ENCODE results near the gene TEKT2.
A peak's percentile ranks its signal among the peaks of the same experiment; 100 is the strongest.

Gene TEKT2

DNA sequence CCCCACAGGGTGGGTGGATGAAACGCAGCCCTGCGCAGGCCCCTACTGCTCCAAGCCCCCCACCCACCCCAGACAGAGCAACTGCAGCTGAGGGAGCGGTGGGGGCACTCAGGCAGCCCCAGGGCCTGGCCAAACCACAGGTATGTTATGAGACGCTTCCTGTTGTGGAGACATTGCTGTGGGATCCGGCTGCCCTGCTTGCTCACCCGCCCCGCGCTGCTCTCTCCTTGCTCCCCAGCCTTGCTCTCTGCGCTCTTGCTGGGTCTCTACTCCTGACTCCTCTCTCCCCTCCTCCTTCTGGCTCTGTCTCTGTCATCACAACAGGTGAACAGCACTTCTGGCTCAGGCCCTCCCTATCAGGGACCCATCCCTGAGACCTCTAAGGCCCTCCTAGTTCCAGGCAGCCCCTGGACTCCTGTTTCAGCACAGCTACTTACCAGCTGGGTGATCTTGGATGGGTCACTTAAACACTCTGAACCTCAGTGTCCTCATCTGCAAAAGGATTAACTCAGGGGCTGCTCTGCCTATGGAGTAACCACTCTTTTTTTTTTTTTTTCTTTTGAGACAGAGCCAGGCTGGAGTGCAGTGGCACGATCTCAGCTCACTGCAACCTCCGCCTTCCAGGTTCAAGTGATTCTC lies 25.3 kb downstream of the TEKT2 start:
- peak; percentile 81 for DNase-seq

DNA sequence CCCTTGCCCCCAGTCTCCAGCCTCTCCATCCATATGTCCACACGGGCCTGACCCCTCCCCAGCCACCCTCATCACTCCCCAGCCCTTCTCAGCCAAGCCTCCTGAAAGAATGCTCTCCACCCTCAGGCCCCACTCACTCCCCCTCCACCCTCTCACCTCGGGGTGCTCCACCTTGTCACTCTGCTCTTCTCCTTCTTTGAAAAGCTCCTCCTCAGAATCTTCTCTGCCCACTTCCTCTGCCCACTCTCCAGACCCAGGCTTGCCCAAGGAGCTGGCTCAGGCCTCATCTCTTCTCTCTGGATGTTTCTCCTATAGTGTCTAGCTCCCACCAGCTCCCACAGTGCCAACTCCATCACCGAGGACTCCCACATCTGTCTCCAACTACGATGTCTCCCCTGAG lies 27.3 kb downstream of the TEKT2 start:
- DNase-seq = no peak

DNA sequence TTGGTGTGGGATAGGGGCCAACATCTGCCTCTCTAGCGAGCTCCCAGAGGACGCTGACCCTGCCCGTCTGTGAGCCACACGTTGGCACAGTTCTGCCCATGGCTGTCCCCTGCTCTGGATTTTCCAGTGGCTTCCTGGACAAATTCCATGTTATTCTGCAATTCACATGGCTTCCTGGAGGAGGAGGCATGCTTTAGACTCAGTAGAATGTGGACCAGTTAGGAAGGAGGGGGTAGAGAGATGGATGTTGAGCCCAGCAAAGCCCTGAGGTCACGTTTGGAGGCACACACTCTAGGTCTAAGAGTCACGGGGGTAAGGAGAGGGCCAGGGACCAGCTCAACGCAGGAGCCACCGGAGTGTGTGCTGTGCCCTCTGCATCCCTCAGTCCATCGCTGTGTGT lies 28.9 kb downstream of the TEKT2 start:
- DNase-seq = no peak

DNA sequence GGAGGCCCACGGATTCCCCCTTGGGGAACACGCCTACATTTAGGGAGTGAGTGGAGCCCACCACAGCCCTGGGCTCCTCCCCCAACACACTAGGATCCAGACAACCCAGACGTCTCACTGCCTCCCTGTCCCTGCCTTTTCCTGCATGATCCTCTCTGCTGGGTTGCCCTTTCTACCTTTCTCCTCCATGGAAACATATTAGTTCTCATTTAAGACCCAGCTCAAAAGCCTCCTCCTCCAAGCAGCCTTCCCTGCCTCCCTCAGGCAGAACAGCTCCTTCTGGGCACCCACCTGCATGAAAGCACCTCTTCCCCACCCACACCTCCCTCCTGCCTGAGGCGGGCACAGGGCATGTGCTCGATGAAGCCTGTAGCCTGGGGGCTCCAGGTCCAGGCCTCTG lies 30.5 kb downstream of the TEKT2 start:
- no peak for DNase-seq

DNA sequence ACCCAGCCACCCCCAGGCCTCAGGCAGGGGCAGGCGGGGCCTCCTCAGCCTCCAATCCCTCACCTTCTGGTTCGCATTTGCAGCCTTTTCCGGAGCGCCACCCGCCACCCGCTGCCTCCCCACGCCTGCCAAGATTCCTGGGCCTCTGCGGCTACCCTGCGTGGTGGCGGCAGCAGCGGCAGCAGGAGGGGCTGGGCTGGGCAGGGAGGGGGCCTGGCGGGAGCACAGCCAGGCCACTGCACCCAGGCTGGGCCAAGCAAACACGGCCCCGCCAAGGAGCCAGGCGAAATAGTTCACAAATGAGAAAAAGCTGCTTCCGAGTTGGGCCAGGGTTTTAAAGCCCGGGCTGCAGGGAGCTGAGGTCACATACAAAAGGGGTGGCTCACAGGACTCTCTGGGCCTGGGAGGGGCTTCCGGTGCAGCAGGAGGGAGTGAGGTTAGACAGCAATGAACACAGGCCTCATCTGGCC lies 31.3 kb downstream of the TEKT2 start:
- no peak for DNase-seq

DNA sequence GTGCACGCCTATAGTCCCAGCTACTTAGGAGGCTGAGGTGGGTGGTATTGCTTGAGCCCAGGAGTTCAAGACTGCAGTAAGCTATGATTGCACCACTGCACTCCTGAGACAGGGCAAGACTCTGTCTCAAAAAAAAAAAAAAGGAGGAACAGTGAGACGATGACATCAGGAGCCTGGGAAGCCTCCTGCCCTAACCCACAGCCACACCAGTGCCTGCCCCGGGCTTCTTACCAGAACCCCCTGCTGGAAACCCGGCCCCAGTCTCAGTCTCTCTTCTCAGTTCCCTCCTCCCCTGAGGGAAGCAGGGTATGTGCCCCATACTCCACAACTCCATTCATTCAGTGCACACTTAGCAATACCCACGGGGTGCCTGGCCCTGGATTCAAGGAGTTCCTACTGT lies 32.0 kb downstream of the TEKT2 start:
- no peak for DNase-seq

DNA sequence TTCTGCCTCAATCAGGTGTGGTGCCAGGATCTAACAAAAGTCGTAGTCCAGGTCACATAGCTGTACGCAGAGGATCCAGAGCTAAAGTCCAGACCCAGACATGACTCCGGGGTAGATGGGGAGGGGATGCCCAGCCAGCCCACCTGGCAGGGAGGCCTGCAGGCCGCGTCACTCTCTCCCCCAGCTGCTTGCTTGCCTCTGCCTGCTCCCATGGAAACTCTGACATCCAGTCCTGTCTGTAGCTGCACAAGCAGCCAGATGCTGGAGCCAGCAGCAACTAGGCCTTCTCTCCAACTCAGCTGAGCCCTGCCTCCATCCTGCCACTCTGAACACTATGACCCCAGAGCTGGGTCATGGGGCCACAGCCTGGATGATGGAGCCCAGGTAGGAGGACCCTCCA lies 33.0 kb downstream of the TEKT2 start:
- DNase-seq = no peak

DNA sequence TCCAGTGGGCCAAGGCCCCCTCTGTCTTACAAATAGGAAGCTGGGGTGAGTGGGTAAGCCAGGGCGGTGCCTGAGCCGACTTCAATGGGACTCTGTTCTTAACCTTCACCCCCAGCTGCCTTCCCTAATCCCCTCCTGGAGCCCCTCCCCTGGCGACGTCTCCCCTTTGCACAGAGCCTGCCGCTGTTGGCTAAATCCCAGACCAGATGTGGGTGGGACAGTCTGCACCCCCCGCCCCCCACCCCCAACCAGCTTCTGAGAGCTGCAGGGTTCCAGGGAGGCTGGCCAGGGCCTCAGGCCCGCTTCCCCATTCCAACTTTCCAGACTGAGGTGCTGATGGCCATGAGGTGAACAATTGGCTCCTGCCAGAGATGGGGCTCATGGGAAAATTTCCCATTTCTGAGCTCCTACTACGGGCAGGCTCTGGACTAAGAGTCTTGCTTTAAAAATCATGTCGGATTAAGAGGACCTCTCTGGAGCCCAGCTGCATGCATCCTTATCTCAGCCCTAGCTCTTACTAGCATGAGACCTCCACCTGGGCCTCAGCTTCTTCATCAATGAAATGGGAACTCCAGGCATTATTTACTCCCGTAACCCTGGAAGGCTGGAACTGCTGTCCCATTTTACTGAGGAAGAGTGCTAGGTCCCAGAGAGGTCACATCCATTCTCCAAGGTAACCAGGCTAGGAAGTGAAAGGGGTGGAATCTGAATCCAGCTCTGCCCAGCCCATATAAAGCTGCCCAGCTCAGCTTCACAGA lies 34.7 kb downstream of the TEKT2 start:
- DNase-seq = no peak

DNA sequence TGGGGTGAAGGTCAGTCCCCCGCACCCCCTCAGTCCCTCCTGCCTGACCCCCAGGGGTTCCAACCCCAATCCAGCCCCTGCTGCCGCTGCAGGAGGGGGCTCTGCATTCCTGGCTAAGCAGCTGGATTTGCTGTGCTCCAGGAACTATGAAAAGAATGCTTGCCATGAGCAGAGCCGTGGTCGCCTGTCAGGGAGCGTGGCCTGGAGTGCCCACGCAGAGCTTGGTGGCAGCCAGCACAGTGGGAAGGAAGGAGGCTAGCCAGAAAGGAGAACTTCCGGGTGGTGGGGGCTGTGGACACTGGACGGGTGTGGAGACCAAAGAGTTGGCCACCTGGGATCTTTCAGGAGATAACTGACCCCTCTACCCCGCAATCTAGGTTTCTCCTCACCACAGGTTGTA lies 35.6 kb downstream of the TEKT2 start:
- DNase-seq = no peak

DNA sequence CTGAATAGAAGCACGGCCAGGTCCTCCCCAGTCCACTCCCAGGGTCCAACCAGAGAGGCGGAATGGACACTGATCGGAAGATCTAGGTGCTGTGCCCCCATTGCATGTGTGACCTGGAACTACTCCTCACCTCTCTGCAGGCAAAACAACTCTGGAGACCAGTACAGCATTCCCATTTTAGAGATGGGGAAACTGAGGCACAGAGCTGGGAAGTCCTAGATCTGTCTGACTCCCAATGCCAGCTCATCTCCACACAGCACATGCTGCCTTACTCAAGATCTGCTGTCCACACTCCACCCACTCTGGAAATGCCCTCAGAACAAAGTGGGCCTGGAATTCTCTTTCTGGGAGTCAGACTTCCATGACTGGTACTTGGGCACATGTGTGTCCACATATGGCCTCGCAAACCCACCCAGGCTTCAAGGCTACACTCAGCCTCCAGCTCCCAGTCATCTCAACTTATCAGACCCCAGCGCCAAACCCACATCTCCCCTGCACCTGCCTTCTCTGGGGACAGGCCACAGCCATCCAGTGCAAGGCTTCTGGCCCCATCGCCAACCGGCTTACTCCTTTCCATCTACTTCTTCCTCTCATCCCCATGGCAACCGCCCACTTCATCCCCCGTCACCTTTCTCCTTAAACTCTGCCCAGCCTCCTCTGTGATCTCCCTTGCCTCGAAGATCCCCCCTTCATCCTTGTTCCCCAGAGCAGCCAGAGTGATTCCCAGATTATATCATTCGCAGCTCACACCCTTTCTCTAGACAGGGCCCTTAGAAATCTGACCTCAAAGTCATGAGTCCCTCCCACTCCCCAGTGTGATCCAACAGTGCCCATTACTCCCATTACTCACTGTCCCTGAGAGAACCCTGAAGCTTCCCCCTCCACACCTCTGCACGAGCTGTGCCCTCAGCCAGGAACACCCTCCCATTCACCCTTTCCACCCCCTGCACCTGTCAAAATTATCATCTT lies 38.5 kb downstream of the TEKT2 start:
- no peak for DNase-seq

DNA sequence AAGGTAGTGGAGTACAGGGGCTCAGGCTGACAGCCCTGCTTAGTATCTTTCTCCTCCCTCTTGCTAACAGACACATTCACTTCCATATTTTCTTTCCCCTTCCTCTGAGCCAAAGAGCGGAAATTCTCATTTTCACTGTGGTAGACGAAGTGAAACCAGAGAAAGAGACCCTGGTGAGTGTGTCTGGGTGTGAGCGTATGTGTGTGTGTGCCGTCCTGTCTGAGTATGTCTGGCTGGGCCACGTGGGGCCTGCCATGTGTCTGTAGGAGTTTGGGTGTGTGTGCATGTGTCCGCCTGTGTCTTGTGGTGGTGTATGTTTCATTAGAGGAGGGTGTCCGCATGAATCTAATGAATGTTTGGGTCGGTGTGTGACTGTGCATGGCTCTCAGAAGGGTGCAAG lies 39.5 kb downstream of the TEKT2 start:
- DNase-seq = no peak

DNA sequence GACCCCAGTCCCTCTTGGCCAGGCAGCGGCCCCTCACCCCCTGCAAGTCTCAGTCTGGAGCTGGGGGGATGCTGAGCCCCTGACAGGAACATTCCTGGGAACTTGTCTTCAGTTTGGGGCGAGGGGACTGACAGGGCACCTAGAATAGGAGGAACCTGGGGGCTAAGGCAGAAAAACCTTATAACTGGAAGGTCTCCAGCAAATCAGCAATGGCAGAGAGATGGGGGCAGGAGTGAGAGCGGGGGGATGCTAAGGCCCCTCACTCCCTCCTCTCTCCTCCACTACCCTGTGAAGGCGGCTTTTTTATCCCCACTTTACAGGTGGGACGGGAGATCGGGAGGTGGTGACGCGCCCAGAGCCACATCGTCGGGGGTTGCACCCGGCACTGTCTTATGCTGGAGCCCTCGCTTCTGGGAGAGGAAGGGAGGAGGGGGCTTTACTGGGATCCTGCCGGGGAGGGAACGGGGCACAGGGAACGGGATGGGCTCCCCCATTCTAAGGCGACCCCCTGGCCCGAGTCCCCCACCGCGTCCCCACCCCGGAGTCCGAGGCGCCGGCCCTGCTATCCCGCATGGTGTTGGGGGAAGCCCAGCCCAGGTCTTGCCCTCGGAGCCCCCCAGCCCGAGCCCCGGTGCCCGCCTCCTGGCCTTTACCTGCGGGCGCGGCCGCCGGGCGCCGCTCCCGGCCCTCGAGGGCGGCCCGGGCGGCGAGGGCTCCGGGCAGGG lies 40.7 kb downstream of the TEKT2 start:
- DNase-seq = no peak

DNA sequence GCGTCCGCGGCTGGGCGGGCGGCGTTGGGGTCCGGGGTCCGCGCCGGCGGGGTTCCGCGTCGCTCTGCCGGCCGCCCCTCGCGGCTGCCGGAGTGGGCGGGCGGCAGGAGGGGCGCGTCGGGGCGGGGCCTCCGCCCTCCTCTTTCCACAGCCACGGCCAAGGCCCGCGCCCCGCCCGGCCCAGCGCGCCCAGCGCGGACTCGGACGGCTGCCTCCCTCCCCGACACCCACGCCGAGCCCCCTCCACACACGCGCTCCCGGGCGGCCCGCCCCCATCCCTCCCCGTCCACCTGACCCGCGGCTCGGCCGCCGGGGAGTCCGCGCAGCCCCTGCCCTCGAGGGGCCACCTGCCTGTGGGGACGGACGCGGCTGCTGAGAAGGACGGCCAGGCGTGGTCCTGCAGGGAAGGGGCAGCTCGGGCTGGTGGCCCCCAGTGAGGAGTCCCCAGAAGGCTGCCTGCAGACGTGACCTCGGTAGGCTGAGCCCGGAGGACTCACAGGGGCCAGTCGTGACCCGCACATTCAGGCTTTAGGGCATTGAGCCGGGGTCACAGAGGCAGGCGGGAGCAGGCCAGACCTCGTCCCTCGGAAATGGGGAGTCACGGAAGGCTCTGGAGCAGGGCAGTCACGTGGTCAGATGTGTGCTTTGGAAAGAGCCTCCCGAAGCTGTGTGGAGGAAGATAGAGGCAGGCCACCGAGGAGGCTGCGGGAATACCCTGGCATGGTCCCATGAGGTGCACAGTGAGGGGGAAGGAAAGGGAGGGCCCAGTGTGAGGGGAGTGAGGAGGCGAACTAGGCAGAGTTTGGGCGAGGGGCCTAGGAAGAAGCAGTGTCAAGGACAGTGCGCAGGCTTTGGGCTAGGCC lies 41.5 kb downstream of the TEKT2 start, which contains the start of gene COL8A2:
COL8A2 (minus strand) TSS at position 94 of the 863 bp plus-strand sequence. CDS start 24,980 bp downstream, outside the sequence.
- no peak for DNase-seq

DNA sequence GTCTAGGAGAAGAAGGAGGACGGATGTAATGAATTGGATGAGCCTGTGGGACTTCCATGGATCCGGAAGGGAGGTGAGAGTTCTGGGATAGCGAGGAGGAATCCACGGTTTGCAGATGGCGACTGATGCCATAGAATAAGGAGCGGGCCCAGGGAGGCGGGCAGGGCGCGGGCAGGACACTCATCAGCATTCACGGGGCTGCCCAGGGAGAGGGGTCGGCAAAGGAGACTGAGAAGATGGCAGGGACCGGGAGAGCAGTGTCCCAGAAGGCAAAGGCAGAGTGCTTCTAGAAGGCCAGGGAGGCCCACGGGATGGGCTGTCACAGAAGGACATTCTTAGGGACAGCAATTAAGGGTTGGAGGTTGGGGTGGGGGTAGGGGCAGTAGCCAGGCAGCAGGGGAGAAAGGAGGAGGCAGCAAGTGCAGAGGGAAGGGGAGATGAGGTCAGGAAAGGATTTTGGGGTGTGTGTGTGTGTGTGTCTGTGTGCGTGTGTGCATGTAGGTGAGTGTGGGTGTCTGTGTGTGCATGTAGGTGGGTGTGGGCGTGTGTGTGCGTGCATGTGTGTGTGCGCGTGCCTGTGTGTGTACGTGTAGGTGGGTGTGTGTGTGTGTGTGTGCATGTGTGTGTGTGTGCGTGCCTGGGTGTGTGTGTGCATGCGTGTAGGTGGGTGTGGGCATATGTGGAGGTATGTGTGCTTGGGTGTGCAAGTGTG lies 42.3 kb downstream of the TEKT2 start:
- DNase-seq = no peak

DNA sequence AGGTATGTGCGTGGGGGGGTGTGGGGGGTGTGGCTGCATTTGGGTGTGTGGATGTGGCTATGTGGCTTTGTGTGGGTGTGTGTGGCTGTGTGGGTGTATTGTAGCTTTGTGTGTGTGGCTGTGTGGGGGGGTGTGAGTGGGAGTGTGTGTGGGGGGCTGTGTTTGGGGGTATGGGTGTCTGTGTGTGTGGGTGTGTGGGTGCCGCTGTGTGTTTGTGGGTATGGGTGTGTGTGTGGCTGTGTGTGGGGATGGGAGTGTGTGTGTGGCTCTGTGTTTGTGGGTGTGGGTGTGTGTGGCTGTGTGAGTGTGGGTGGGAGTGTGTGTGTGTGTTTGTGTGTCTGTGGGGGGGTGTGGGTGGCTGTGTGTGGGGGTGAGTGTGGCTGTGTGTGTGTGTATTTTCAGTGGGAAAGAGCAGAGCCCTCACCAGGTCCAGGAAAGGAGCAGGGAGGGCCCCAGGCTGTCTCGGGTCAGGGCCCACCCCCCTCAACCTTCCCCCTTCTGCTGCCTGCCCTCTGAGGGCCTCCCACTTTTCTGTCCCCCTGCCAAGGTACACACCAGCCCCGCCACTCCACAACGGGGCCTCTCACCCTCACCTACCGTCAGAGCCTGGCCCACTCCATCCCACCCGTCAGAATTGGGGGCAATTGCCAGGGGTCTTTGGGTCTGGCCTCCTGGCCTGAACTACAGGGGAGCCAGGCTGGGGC lies 43.1 kb downstream of the TEKT2 start:
- no peak for DNase-seq

DNA sequence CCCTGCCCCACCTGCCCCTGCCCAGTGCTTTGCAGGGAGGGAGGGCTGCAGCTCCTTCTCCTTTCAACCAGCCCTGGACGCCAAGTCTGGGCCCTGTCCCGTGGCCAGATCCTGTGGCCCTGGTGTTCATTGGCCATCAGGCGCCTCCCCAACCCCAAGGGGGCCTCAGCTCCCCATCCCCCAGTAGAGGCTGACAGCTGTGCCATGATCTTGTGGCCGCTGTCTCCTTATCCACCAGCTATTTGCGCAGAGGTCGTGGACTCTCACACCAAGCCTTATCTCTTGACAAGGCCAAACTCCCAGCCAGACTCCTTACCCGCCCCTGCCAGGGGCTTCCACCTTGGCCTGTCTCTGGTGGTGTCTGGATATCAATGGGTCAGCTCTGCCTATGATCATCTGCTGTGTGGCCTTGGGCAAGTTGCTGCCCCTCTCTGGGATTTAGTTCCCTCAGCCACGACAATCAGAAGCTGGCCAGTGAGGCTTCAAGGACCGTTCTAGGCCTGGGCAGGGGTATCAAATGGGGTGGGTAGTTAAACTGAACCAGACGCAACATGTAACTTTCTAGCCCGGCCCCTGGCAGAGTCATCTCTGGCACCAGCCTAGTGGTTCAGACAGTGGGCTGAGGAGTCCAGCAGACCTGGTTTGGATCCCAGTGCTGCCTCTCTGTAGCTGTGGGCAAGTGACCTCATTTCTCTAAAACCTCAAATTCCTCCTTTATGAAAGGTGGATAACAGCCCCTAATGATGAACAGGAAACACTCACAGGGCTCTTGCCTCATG lies 44.4 kb downstream of the TEKT2 start:
- no peak for DNase-seq

DNA sequence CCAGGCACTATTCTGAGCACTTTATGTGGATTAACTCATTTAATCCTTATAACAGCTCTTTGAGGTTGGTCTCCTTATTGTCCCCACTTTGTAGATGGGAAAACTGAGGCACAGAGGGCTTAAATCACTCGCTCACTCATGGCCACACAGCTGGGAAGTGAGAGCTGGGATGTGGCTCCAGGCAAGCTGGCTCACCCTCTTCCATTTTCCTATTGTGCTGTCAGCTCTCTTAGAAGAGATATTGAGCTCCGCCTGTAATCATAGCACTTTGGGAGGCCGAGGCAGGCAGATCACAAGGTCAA lies 45.0 kb downstream of the TEKT2 start:
- DNase-seq = no peak

DNA sequence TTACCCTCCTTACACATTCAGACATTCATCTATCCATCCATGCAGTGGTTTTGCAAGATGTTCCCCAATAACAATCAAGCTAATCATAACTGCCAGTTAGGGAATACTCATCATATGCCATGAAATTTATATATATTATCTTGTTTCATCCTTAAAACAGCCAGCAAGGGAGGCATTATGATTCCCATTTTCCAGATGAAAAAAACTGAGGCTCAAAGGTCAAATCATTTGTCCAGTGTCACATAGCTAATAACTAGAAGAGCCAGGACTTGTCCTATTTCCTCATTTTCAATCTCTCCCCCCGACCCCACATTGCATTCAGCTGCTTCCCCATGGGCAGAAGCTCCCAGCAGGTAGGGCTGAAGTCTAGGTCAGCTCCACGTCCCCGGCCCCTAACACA lies 48.1 kb downstream of the TEKT2 start:
- no peak for DNase-seq

DNA sequence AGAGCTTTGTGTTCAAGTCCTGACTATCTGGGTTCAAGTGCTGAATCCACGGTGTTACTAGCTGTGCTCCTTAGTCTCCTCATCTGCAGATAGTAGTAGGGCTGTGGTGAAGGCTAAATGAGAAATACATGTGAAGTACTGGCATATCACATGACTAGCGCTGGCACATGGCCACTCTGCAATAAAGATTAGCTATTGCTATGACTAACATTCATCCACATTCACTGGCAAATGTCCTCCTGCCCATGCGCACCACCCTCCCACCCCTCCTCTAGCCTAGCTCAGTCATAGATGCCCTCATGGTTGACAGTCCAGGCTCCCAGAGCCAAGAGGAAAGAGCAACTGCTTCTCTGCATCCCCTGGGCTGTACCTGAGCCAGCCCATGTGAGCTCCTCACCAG lies 49.6 kb downstream of the TEKT2 start:
- DNase-seq = peak; percentile 93

DNA sequence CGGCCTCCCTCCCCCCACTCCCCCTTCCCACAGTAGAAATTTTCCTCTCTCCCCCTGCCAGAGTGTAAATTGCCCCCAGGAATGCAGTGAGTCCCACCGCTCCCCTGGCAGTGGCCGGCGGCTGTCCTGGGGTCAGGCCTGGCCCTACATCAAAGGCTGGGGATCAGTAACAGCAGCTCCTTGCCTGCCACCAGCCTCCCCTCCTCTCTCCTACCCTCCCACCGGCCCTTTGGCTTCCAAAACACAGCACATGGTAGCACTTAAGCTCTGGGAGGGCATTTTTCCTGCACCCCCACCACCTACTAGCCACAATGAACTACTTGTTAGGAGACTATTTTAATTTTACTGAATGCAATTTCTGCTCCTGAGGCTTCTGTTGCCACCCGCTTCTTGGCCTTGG lies 50.1 kb downstream of the TEKT2 start:
- no peak for DNase-seq
